IMR-90 (cell line): ENCODE data around the gene KBTBD4. TPM values are rescaled to one million over a fixed set of nuclear protein-coding genes. Genes with fewer than 3 reads are reported as not detected.

ENCODE experiments used
- ATAC-seq: fragments of 200-7000 bp; cut with Tn5 transposase; 2 replicates; pipeline ENCODE4 v1.9.1; 2020; ENCODE audit warnings: low read depth, mild to moderate bottlenecking, moderate library complexity
- Bru-seq: library from RNA; stranded (reverse); fragments of 400-500 nt; gene quantifications from one replicate; lab custom pipeline; 2021; lab: Mats Ljungman, UMichigan
- BruChase-seq, 2 experiments: library from RNA; stranded (reverse); fragments of 400-500 nt; gene quantifications; one replicate each; lab custom pipeline; 2021; lab: Mats Ljungman, UMichigan
- BruUV-seq: library from RNA; stranded (reverse); fragments of 400-500 nt; replicated peaks from 2 replicates; lab custom pipeline; 2021; lab: Mats Ljungman, UMichigan
- CTCF ChIA-PET: fragments of 300-600 bp; formaldehyde crosslinking; extraction: SDS; loops from one replicate; lab custom pipeline; 2021; ENCODE audit warnings: antibody characterized with exemption; lab: Yijun Ruan, JAX
- POLR2A ChIA-PET: fragments of 300-600 bp; sonication (Branson Sonifier 250); formaldehyde crosslinking; loops from one replicate; lab custom pipeline; 2022; ENCODE audit warnings: antibody characterized with exemption; ENCODE audit not compliant: unreplicated experiment; lab: Charles Lee
- DNase-seq: peaks from one replicate; pipeline ENCODE4 v3.0.0; 2013
- H2AFZ ChIP-seq: replicated peaks from 2 replicates; pipeline ENCODE3; 2013; ENCODE audit warnings: low read length, mild to moderate bottlenecking; ENCODE audit not compliant: poor library complexity
- H2AK5ac ChIP-seq: 2 replicates; pipeline ENCODE4 v1.6.1; 2013; ENCODE audit warnings: low read depth, low read length, inconsistent platforms
- H2AK9ac ChIP-seq: replicated peaks from 2 replicates; pipeline ENCODE3; 2013; ENCODE audit warnings: mild to moderate bottlenecking, low read depth, low read length, moderate library complexity; ENCODE audit not compliant: poor library complexity
- H2BK120ac ChIP-seq: 2 replicates; pipeline ENCODE4 v1.6.1; 2013; ENCODE audit warnings: low read depth, low read length, inconsistent platforms
- H2BK15ac ChIP-seq: 3 replicates; pipeline ENCODE4 v1.6.1; 2013; ENCODE audit warnings: low read depth, low read length, inconsistent platforms
- H2BK20ac ChIP-seq: 2 replicates; pipeline ENCODE4 v1.6.1; 2013; ENCODE audit warnings: low read depth, mild to moderate bottlenecking, inconsistent platforms, low read length, moderate library complexity
- H2BK5ac ChIP-seq: 2 replicates; pipeline ENCODE4 v1.6.1; 2013; ENCODE audit warnings: mild to moderate bottlenecking, low read depth, low read length, inconsistent platforms; ENCODE audit not compliant: poor library complexity, severe bottlenecking
- H3K14ac ChIP-seq: replicated peaks from 2 replicates; pipeline ENCODE4 v1.6.1; 2013; ENCODE audit warnings: low read depth, low read length, inconsistent platforms
- H3K18ac ChIP-seq: 2 replicates; pipeline ENCODE4 v1.6.1; 2013; ENCODE audit warnings: low read depth, low read length, control low read depth
- H3K23ac ChIP-seq: 2 replicates; pipeline ENCODE4 v1.6.1; 2013; ENCODE audit warnings: low read depth, low read length, inconsistent platforms
- H3K27ac ChIP-seq: 2 replicates; pipeline ENCODE4 v1.5.1; 2013; ENCODE audit warnings: mild to moderate bottlenecking, control low read depth, low read length; ENCODE audit not compliant: insufficient read depth
- H3K27me3 ChIP-seq: 2 replicates; pipeline ENCODE4 v1.6.1; 2013; ENCODE audit warnings: low read length; ENCODE audit not compliant: control insufficient read depth, insufficient read depth
- H3K36me3 ChIP-seq: 2 replicates; pipeline ENCODE4 v1.6.1; 2013; ENCODE audit warnings: low read length, mixed read lengths; ENCODE audit not compliant: control insufficient read depth, insufficient read depth
- H3K4ac ChIP-seq: 2 replicates; pipeline ENCODE4 v1.6.1; 2013; ENCODE audit warnings: low read depth, low read length, inconsistent platforms
- H3K4me1 ChIP-seq: 2 replicates; pipeline ENCODE4 v1.6.1; 2013; ENCODE audit warnings: low read length, mixed read lengths; ENCODE audit not compliant: control insufficient read depth, insufficient read depth
- H3K4me2 ChIP-seq: 2 replicates; pipeline ENCODE4 v1.6.1; 2013; ENCODE audit warnings: low read depth, mild to moderate bottlenecking, control low read depth, low read length, moderate library complexity
- H3K4me3 ChIP-seq: 2 replicates; pipeline ENCODE4 v1.5.1; 2013; ENCODE audit warnings: low read depth, mild to moderate bottlenecking, control low read depth, low read length, moderate library complexity; ENCODE audit not compliant: insufficient read depth
- H3K56ac ChIP-seq: 2 replicates; pipeline ENCODE4 v1.6.1; 2013; ENCODE audit warnings: low read length, inconsistent platforms; ENCODE audit not compliant: insufficient read depth; ENCODE audit errors: extremely low read depth
- H3K79me1 ChIP-seq, 2 experiments: 2 replicates each; pipeline ENCODE4 v1.6.1; 2013; ENCODE audit warnings: low read length in 2 of 2, inconsistent platforms in 1 of 2, low read depth in 1 of 2
- H3K9ac ChIP-seq: 2 replicates; pipeline ENCODE4 v1.6.1; 2013; ENCODE audit warnings: low read depth, low read length, control low read depth
- H3K9me1 ChIP-seq: 2 replicates; pipeline ENCODE4 v1.6.1; 2013; ENCODE audit warnings: low read length, inconsistent platforms; ENCODE audit not compliant: insufficient read depth
- H3K9me3 ChIP-seq: 2 replicates; pipeline ENCODE4 v1.6.1; 2013; ENCODE audit warnings: low read length; ENCODE audit not compliant: control insufficient read depth, insufficient read depth
- H4K20me1 ChIP-seq: 2 replicates; pipeline ENCODE4 v1.6.1; 2013; ENCODE audit warnings: low read length, inconsistent platforms; ENCODE audit not compliant: insufficient read depth
- H4K5ac ChIP-seq: 2 replicates; pipeline ENCODE4 v1.6.1; 2013; ENCODE audit warnings: mild to moderate bottlenecking, low read depth, low read length, control low read depth
- H4K8ac ChIP-seq, 2 experiments: 2 replicates each; pipeline ENCODE4 v1.6.1; 2013; ENCODE audit warnings: low read depth in 2 of 2, low read length in 2 of 2, control low read depth in 1 of 2, inconsistent platforms in 1 of 2
- H4K91ac ChIP-seq: 2 replicates; pipeline ENCODE4 v1.6.1; 2013; ENCODE audit warnings: low read depth, low read length, inconsistent platforms; ENCODE audit not compliant: insufficient read depth
- CEBPB ChIP-seq: IDR thresholded peaks from 2 replicates; pipeline ENCODE4 v1.6.1; 2012; ENCODE audit warnings: low read depth, low read length, improper control_type of control experiment
- MAZ ChIP-seq: IDR thresholded peaks from 2 replicates; pipeline ENCODE4 v1.6.1; 2012; ENCODE audit warnings: low read depth, mild to moderate bottlenecking, low read length, improper control_type of control experiment, moderate library complexity, borderline replicate concordance
- MXI1 ChIP-seq: IDR thresholded peaks from 2 replicates; pipeline ENCODE4 v1.6.1; 2012; ENCODE audit warnings: low read depth, mild to moderate bottlenecking, low read length, moderate library complexity, borderline replicate concordance
- NFE2L2 ChIP-seq: fragments of 150-350 bp; IDR thresholded peaks from 2 replicates; pipeline ENCODE4 v1.6.1; 2016; ENCODE audit warnings: low read depth, mild to moderate bottlenecking, low read length
- POLR2A ChIP-seq: IDR thresholded peaks from 2 replicates; pipeline ENCODE4 v1.6.1; 2012; ENCODE audit warnings: mild to moderate bottlenecking, low read depth, low read length
- RAD21 ChIP-seq: IDR thresholded peaks from 2 replicates; pipeline ENCODE4 v1.6.1; 2012; ENCODE audit warnings: low read length, improper control_type of control experiment
- RCOR1 ChIP-seq: IDR thresholded peaks from 2 replicates; pipeline ENCODE4 v1.6.1; 2012; ENCODE audit warnings: mild to moderate bottlenecking, low read length, improper control_type of control experiment; ENCODE audit not compliant: insufficient replicate concordance
- RFX5 ChIP-seq: IDR thresholded peaks from 2 replicates; pipeline ENCODE4 v1.8.0; 2012; ENCODE audit warnings: low read depth, mild to moderate bottlenecking, low read length, moderate library complexity
- SMC3 ChIP-seq: fragments of 150-350 bp; IDR thresholded peaks from 2 replicates; pipeline ENCODE4 v1.6.1; 2016; ENCODE audit warnings: low read depth, mild to moderate bottlenecking, antibody characterized with exemption, low read length, moderate library complexity
- WGBS, 2 experiments: methylation state at CpG; one replicate each; pipeline versions ENCODE4 v1.1.5 to v1.1.7; 2013; ENCODE audit warnings: missing lambda C conversion rate in 2 of 2; ENCODE audit not compliant: insufficient read length in 1 of 2; ENCODE audit errors: extremely low coverage in 2 of 2; 5-methylcytosine and 5-hydroxymethylcytosine counted together
- dilution Hi-C: fragments of 300-500 bp; cut with HindIII; formaldehyde crosslinking; loops from one replicate; pipeline ENCODE4 v1.14.3; 2018; ENCODE audit warnings: low sequenced_read_pairs; ENCODE audit not compliant: unreplicated experiment
- in situ Hi-C: fragments of 300-500 bp; cut with MboI; formaldehyde crosslinking; loops from 3 replicates; pipeline ENCODE4 v1.14.3; 2019; ENCODE audit warnings: low sequenced_read_pairs, inconsistent platforms, mixed read lengths
- intact Hi-C: fragments of 100-400 bp; cut with micrococcal nuclease; formaldehyde crosslinking; loops from 2 replicates; pipeline ENCODE4 v1.10.0; 2022
- long read RNA-seq: library from polyadenylated mRNA; unstranded; transcript quantifications from one replicate; pipeline ENCODE4 v2.0.0, GENCODE V29; 2021; ENCODE audit not compliant: unreplicated experiment
- polyA plus RNA-seq, 3 experiments: library from polyadenylated mRNA; depleted of rRNA; stranded (reverse); fragments of >200 nt; gene quantifications; 2 replicates each; pipeline ENCODE4 v1.2.3, GENCODE V29; 2012; ENCODE audit warnings: low replicate concordance in 1 of 3
- total RNA-seq: library from RNA; depleted of rRNA; stranded (reverse); fragments of >200 nt; gene quantifications from 2 replicates; pipeline ENCODE4 v1.2.3, GENCODE V29; 2012; rRNA removed

Gene KBTBD4
- total RNA-seq (37.2 and 41.6 TPM in 2 replicates), polyA plus RNA-seq (2012; rRNA removed) (12.2 and 14.9 TPM in 2 replicates), Bru-seq, nascent RNA (percentile 51 among the genes with signal in this experiment), BruChase-seq, experiment 1, labeled RNA remaining after a 6-hour chase (percentile 51 among the genes with signal in this experiment), BruChase-seq, experiment 2, labeled RNA remaining after a 2-hour chase (percentile 61 among the genes with signal in this experiment)
- polyA plus RNA-seq (2012; cell fraction: cytosol; rRNA removed): 9.1 and 21.9 TPM in 2 replicates
- 6.9 and 10.5 TPM in 2 replicates for polyA plus RNA-seq (2012; cell fraction: nucleus; rRNA removed; ENCODE audit: low replicate concordance)
- long read RNA-seq, transcript KBTBD4-202 (4 exons, 2,372 nt): major isoform, 26 of 36 reads
- long read RNA-seq, partial matches to known transcripts: 0 of 36 reads
- long read RNA-seq, other reads (novel, unspliced or antisense): 5 of 36 reads

GRCh38 chr11:47578524-47579494 lies at the start of gene KBTBD4, which contains the start of gene NDUFS3:
Gene KBTBD4, minus strand, starts transcription at chr11:47578970. Its CDS starts 19 bp downstream, at chr11:47578951.
Gene NDUFS3, plus strand, starts transcription at chr11:47579074. Its CDS starts 18 bp downstream, at chr11:47579092.
- CTCF ChIA-PET: interaction anchor here (0.7 kb wide), 1 partner anchor 38 kb away, joined by 3 read pairs; no protein-coding TSS in a partner anchor
- Histone ChIP-seq H2BK20ac (peak within 1 kb of the TSS; percentile 71; the same call in 1 of the 2 replicates), H3K9ac (peak within 1 kb of the TSS; percentile 85), H3K4me2 (peak within 1 kb of the TSS; percentile 82), H2BK15ac (peak within 1 kb of the TSS; percentile 94; the same call in 1 of the 3 replicates), H3K4ac (peak within 1 kb of the TSS; percentile 99), H4K8ac (peak within 1 kb of the TSS; percentile 70 to 99), H2AK5ac (peak within 1 kb of the TSS; percentile 92), H3K18ac (peak within 1 kb of the TSS; percentile 67), H2AK9ac (peak within 1 kb of the TSS; percentile 94), H3K79me1 (peaks cover 26 to 58% of the 10 kb centered on the region in 2 experiments), H4K5ac (peak within 1 kb of the TSS; percentile 74), H4K20me1 (no peaks in the 10 kb centered on the region), H3K27ac (peak within 1 kb of the TSS; percentile 90), H3K23ac (peak within 1 kb of the TSS; percentile 97), H3K9me1 (peaks cover 12% of the 10 kb centered on the region), H3K4me1 (peaks cover 10% of the 10 kb centered on the region), H3K14ac (peak within 1 kb of the TSS; percentile 98), H3K4me3 (peak within 1 kb of the TSS; percentile 54), H2BK5ac (peak within 1 kb of the TSS; percentile 87), H4K91ac (peak within 1 kb of the TSS; percentile 98), H2BK120ac (peak within 1 kb of the TSS; percentile 98), H3K36me3 (peaks cover 30% of the 10 kb centered on the region), H2AFZ (peak within 1 kb of the TSS; percentile 99), H3K9me3 (no peaks in the 10 kb centered on the region), H3K56ac (peak within 1 kb of the TSS; percentile 84), H3K27me3 (no peaks in the 10 kb centered on the region)
- TF ChIP-seq NFE2L2: no peak
- TF ChIP-seq SMC3: peak; percentile 11
- 0 out of 2 replicates have a peak, but pooled peaks have one; percentile 47 for TF ChIP-seq MXI1
- TF ChIP-seq MAZ: peak; percentile 73; the same call in 1 of the 2 replicates
- peak; percentile 4 for TF ChIP-seq RCOR1
- peak; percentile 8; the same call in 1 of the 2 replicates for TF ChIP-seq CEBPB
- no peak for TF ChIP-seq RFX5
- peak; percentile 65; the same call in 1 of the 2 replicates for TF ChIP-seq POLR2A
- TF ChIP-seq RAD21: 0 out of 2 replicates have a peak, but pooled peaks have one; percentile 8
- intact Hi-C loops (loop anchor here (1.0 kb wide), 1 partner anchor 38 kb away; no protein-coding TSS in a partner anchor), in situ Hi-C loops (no loop called here), dilution Hi-C loops (no loop called here)
- POLR2A ChIA-PET: interaction anchor here (0.6 kb wide), 1 partner anchor 63 kb away, joined by 4 read pairs; no protein-coding TSS in a partner anchor
- peak; percentile 87 for DNase-seq
- 0% methylated on average over 39 of the region's 72 CpGs; no CpG with 5 or more reads in 1 of the 2 experiments for WGBS, 2 experiments
- BruUV-seq: no TSS peak
- peak; percentile 94 for ATAC-seq
